Measurements from ENCODE around the gene TRIM5. TPM values are rescaled to one million over a fixed set of nuclear protein-coding genes. Genes with fewer than 3 reads are reported as not detected.

The TRIM5 gene
- total RNA-seq, 5 donors from 2014 or later (not counting 1 experiment from before 2014, with no cell fraction given) = 17.6 to 38.2 (median 31.6) TPM

- Histone ChIP-seq H3K9me3 (no peaks in the 10 kb centered on the region), H3K36me3 (ENCODE audit: control insufficient read depth in 2 of 2, extremely low read depth in 1 of 2, insufficient read depth in 1 of 2, low read length in 1 of 2) (no peaks in the 10 kb centered on the region), H3K27ac (ENCODE audit: low read length) (no peak overlapping the region), H3K27me3 (replicated peaks in 1 of 2; ENCODE audit: control insufficient read depth in 2 of 2, extremely low read depth in 1 of 2, insufficient read depth in 2 of 2, low read length in 1 of 2) (no peaks in the 10 kb centered on the region), H3K4me3 (ENCODE audit: control insufficient read depth in 1 of 2, extremely low read depth in 1 of 2, low read length in 1 of 2) (no peak overlapping the region), H3K4me1 (ENCODE audit: control insufficient read depth in 1 of 2, extremely low read depth in 1 of 2, insufficient read depth in 2 of 2, low read length in 2 of 2) (peaks cover under 1 to 2% of the 10 kb centered on the region in 2 experiments)
- ChIA-PET POLR2A (no interaction called here), CTCF (no interaction called here)
- Mint-ChIP-seq H3K27ac (no peak overlapping the region), H3K4me3 (no peak overlapping the region), H3K4me1 (peaks cover 2 to 6% (median 6%) of the 10 kb centered on the region in 3 donors), H3K27me3 (no peaks in the 10 kb centered on the region), H3K9me3 (no peaks in the 10 kb centered on the region), H3K36me3 (peaks cover 9% of the 10 kb centered on the region)
- DNase-seq (no peak), ATAC-seq (replicated peaks in 1 of 4) (no peak)
- WGBS (ENCODE audit: insufficient coverage) = no CpG with 5 or more reads among the region's 3 CpGs
Measured at GRCh38 chr11:5618807-5619206, 66.1 kb downstream of the TRIM5 start.

Other genes starting within 250 kb of the TRIM5 start
- not detected for gene OR51I1, start 243.6 kb downstream of the TRIM5 start, total RNA-seq
- not detected for gene OR51I2, start 235.8 kb downstream of the TRIM5 start, total RNA-seq
- gene OR52D1, start 196.4 kb downstream of the TRIM5 start, total RNA-seq = not detected
- gene UBQLN3, start 175.1 kb downstream of the TRIM5 start, total RNA-seq = under 1 TPM in 3 of 5 donors, not detected in 2; 0.16 to 0.37 (median 0.25) TPM
- gene UBQLNL, start 168.4 kb downstream of the TRIM5 start, total RNA-seq = 1 to 10 TPM in 1 of 5 donors, under 1 TPM in 4; 0.46 to 1.0 (median 0.63) TPM
- under 1 TPM in 2 of 5 donors, not detected in 3; 0.25 to 0.26 TPM for gene OR52H1, start 136.5 kb downstream of the TRIM5 start, total RNA-seq
- gene OR52B6, start 104.2 kb downstream of the TRIM5 start, total RNA-seq = not detected
- gene TRIM6, start 88.4 kb downstream of the TRIM5 start, total RNA-seq = under 1 TPM in 2 of 5 donors, not detected in 3; 0.13 to 0.14 TPM
- gene TRIM34, start 60.1 kb downstream of the TRIM5 start, total RNA-seq = 10 to 100 TPM in 3 of 5 donors, 1 to 10 TPM in 2; 7.4 to 13.5 (median 10.4) TPM
- 100 to 1,000 TPM; 256 to 397 (median 320) TPM for gene TRIM22, start 4.7 kb upstream of the TRIM5 start, total RNA-seq
- gene OR56B1, start 51.4 kb upstream of the TRIM5 start, total RNA-seq = under 1 TPM; 0.20 to 0.78 (median 0.37) TPM
- 1 to 10 TPM; 1.4 to 3.8 (median 2.3) TPM for gene OR52N4, start 69.2 kb upstream of the TRIM5 start, total RNA-seq
- gene OR52N5, start 98.3 kb upstream of the TRIM5 start, total RNA-seq = not detected
- not detected for gene OR52N1, start 106.2 kb upstream of the TRIM5 start, total RNA-seq
- gene OR52N2, start 123.8 kb upstream of the TRIM5 start, total RNA-seq = not detected
- not detected for gene OR52E6, start 156.8 kb upstream of the TRIM5 start, total RNA-seq
- not detected for gene OR52E8, start 172.6 kb upstream of the TRIM5 start, total RNA-seq
- not detected for gene OR52E4, start 195.6 kb upstream of the TRIM5 start, total RNA-seq
- gene OR52E5, start 208.1 kb upstream of the TRIM5 start, total RNA-seq = not detected